SK-N-SH (cell line): ENCODE results near the gene STX16. TPM values are rescaled to one million over a fixed set of nuclear protein-coding genes. Genes with fewer than 3 reads are reported as not detected.

Source experiments
- CTCF ChIA-PET: fragments of 300-600, 350-600 bp; formaldehyde crosslinking; extraction: SDS; loops from one replicate; lab custom pipeline; 2021; lab: Yijun Ruan, JAX
- POLR2A ChIA-PET: fragments of 350-600 bp; sonication (Branson Sonifier 250); formaldehyde crosslinking; extraction: SDS; loops from one replicate; lab custom pipeline; 2020; ENCODE audit warnings: antibody characterized with exemption, inconsistent platforms; lab: Yijun Ruan, JAX
- DNase-seq: peaks from one replicate; pipeline ENCODE4 v3.0.0; 2012
- H2AFZ ChIP-seq: fragments of 200-600 bp; sonication (generic); 2 replicates; pipeline ENCODE4 v1.8.1; 2016; ENCODE audit warnings: antibody characterized with exemption, mild to moderate bottlenecking, low read depth
- H3F3A ChIP-seq: fragments of 200-600 bp; sonication (generic); replicated peaks from 2 replicates; pipeline ENCODE3; 2016; ENCODE audit warnings: antibody characterized with exemption, mild to moderate bottlenecking; ENCODE audit not compliant: insufficient read depth
- H3K27ac ChIP-seq, 2 experiments: fragments of 200-500 bp in 1 of 2; fragments of 200-600 bp in 1 of 2; sonication (Bioruptor generic) in 1 of 2; sonication (generic), shearing (Covaris generic) in 1 of 2; 2 replicates each; pipeline versions ENCODE4 v1.5.1 to v1.6.1; 2014 to 2016; ENCODE audit warnings: low read depth in 2 of 2, inconsistent platforms in 1 of 2, low read length in 1 of 2, mild to moderate bottlenecking in 1 of 2, mixed read lengths in 1 of 2
- H3K27me3 ChIP-seq: fragments of 200-600 bp; sonication (generic), shearing (Covaris generic); 2 replicates; pipeline ENCODE4 v1.6.1; 2016; ENCODE audit warnings: mixed run types; ENCODE audit not compliant: insufficient read depth
- H3K36me3 ChIP-seq, 2 experiments: fragments of 200-500 bp in 1 of 2; fragments of 200-600 bp in 1 of 2; sonication (Bioruptor generic) in 1 of 2; sonication (generic) in 1 of 2; replicated peaks in 1 of 2; 2 replicates each; pipeline versions ENCODE3 to v1.5.1; 2014 to 2016; ENCODE audit warnings: low read length in 1 of 2, mild to moderate bottlenecking in 1 of 2; ENCODE audit not compliant: insufficient read depth in 2 of 2, control insufficient read depth in 1 of 2
- H3K4me1 ChIP-seq, 2 experiments: fragments of 200-500 bp in 1 of 2; fragments of 200-600 bp in 1 of 2; sonication (Bioruptor generic) in 1 of 2; sonication (generic), shearing (Covaris generic) in 1 of 2; 2 replicates each; pipeline versions ENCODE4 v1.5.1 to v1.6.1; 2014 to 2016; ENCODE audit warnings: low read depth in 1 of 2, low read length in 1 of 2, mixed run types in 1 of 2; ENCODE audit not compliant: insufficient read depth in 2 of 2, control insufficient read depth in 1 of 2
- H3K4me2 ChIP-seq: fragments of 200-600 bp; sonication (generic), shearing (Covaris generic); 2 replicates; pipeline ENCODE4 v1.6.1; 2017; ENCODE audit warnings: mixed run types
- H3K4me3 ChIP-seq, 2 experiments: fragments of 200-500 bp in 1 of 2; fragments of 200-600 bp in 1 of 2; sonication (Bioruptor generic) in 1 of 2; sonication (generic), shearing (Covaris generic) in 1 of 2; 2 replicates each; pipeline versions ENCODE4 v1.5.1 to v1.8.1; 2014 to 2016; ENCODE audit warnings: low read depth in 2 of 2, inconsistent platforms in 1 of 2, low read length in 1 of 2, mild to moderate bottlenecking in 1 of 2, mixed read lengths in 1 of 2, moderate library complexity in 1 of 2
- H3K79me2 ChIP-seq: fragments of 200-600 bp; sonication (generic); 2 replicates; pipeline ENCODE4 v1.8.1; 2017; ENCODE audit warnings: mild to moderate bottlenecking; ENCODE audit not compliant: insufficient read depth
- H3K9ac ChIP-seq: fragments of 200-600 bp; sonication (generic); 2 replicates; pipeline ENCODE4 v1.6.1; 2017; ENCODE audit warnings: mixed run types
- H3K9me2 ChIP-seq: fragments of 200-600 bp; sonication (generic); 2 replicates; pipeline ENCODE4 v1.6.1; 2017; ENCODE audit warnings: mixed run types
- H3K9me3 ChIP-seq: fragments of 200-600 bp; sonication (generic); 2 replicates; pipeline ENCODE4 v1.6.1; 2017; ENCODE audit warnings: mixed run types, mild to moderate bottlenecking, moderate library complexity
- H4K20me1 ChIP-seq: fragments of 200-600 bp; sonication (generic); 2 replicates; pipeline ENCODE4 v1.6.1; 2017; ENCODE audit warnings: mild to moderate bottlenecking, mixed run types; ENCODE audit not compliant: insufficient read depth
- CHD2 ChIP-seq: fragments of 150-350 bp; IDR thresholded peaks from 2 replicates; pipeline ENCODE4 v1.6.1; 2018; ENCODE audit warnings: low read length; ENCODE audit not compliant: partially characterized antibody
- EZH2phosphoT487 ChIP-seq: fragments of 200-600 bp; sonication (generic); IDR thresholded peaks from 2 replicates; pipeline ENCODE4 v1.6.1; 2017; ENCODE audit warnings: low read depth, mixed run types, mild to moderate bottlenecking, antibody characterized with exemption, moderate library complexity, borderline replicate concordance
- FOXJ3 ChIP-seq: sonication (generic); formaldehyde crosslinking; IDR thresholded peaks from 2 replicates; pipeline ENCODE4 v1.5.1; 2020; ENCODE audit warnings: mild to moderate bottlenecking, missing genetic modification reagents
- GATA2 ChIP-seq: sonication (generic); formaldehyde crosslinking; IDR thresholded peaks from 2 replicates; pipeline ENCODE4 v1.5.0; 2020; ENCODE audit warnings: mild to moderate bottlenecking, missing genetic modification reagents
- JUND ChIP-seq: IDR thresholded peaks from 2 replicates; pipeline ENCODE4 v1.4.0; 2012
- MXI1 ChIP-seq: IDR thresholded peaks from 2 replicates; pipeline ENCODE4 v1.6.1; 2012; ENCODE audit warnings: mild to moderate bottlenecking, low read depth, low read length, improper control_type of control experiment
- RAD21 ChIP-seq: IDR thresholded peaks from 2 replicates; pipeline ENCODE4 v1.6.1; 2012; ENCODE audit warnings: mild to moderate bottlenecking, low read length
- RFX5 ChIP-seq: IDR thresholded peaks from 2 replicates; pipeline ENCODE4 v1.6.1; 2012; ENCODE audit warnings: mild to moderate bottlenecking, improper control_type of control experiment, low read length
- SIN3A ChIP-seq: IDR thresholded peaks from 2 replicates; pipeline ENCODE4 v1.6.1; 2012; ENCODE audit warnings: low read depth, mild to moderate bottlenecking, low read length, moderate library complexity, borderline replicate concordance
- SMC3 ChIP-seq: IDR thresholded peaks from 2 replicates; pipeline ENCODE4 v1.6.1; 2012; ENCODE audit warnings: low read depth, low read length, improper control_type of control experiment
- WGBS: methylation state at CpG from one replicate; pipeline ENCODE4 v1.1.6; 2017; ENCODE audit warnings: low lambda C conversion rate; 5-methylcytosine and 5-hydroxymethylcytosine counted together
- polyA plus RNA-seq, 3 experiments: library from polyadenylated mRNA; depleted of rRNA; stranded (reverse); fragments of >200 nt; gene quantifications; 2 replicates each; pipeline ENCODE4 v1.2.3, GENCODE V29; 2012
- TF ChIP-seq, protein P1 (sequence below): fragments of 200-600 bp; sonication (generic); IDR thresholded peaks from 2 replicates; pipeline ENCODE4 v1.6.1; 2017; ENCODE audit warnings: antibody characterized with exemption, mild to moderate bottlenecking, moderate library complexity
- TF ChIP-seq, protein P2 (sequence below): IDR thresholded peaks from 2 replicates; pipeline ENCODE4 v1.6.1; 2012; ENCODE audit warnings: mild to moderate bottlenecking, low read depth, low read length, moderate library complexity
- TF ChIP-seq, protein P3 (sequence below): fragments of 150-350 bp; IDR thresholded peaks from 2 replicates; pipeline ENCODE4 v1.6.1; 2017; ENCODE audit warnings: antibody characterized with exemption, low read length, low read depth, borderline replicate concordance
- TF ChIP-seq, protein P4 (sequence below): IDR thresholded peaks from 2 replicates; pipeline ENCODE4 v1.4.0; 2012; ENCODE audit warnings: low read depth, borderline replicate concordance
- TF ChIP-seq, protein P5 (sequence below): fragments of 150-350 bp; IDR thresholded peaks from 2 replicates; pipeline ENCODE4 v1.6.1; 2016; ENCODE audit warnings: mild to moderate bottlenecking, low read depth, low read length

Gene STX16
- polyA plus RNA-seq, 1 of the 3 experiments (the other 2 are of a cell fraction), result 63.8 TPM

DNA sequence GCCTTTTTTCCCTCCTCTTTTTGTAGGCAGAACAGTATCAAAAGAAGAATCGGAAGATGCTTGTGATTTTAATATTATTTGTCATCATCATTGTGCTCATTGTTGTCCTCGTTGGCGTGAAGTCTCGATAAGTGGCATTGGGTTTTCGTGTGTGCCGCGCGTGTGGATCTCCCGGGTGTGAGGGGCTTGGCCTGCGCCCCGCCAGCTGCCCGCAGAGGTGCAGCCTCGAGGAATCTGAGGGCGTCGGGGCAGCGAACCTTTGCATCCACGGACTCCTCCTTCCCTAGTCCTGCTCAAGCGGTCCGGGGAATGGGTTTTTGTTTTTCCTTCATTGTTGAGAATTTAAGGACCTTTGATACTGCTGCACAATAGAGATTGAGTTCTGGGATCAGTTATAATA lies 25.1 kb downstream of the STX16 start:
- no peaks in the 10 kb centered on the region for H3K27me3 ChIP-seq
- no peaks in the 10 kb centered on the region for H3K9me3 ChIP-seq
- CTCF ChIA-PET, result interaction anchor here (1.3 kb wide), 1 partner anchor 25 kb away, joined by 3 read pairs; the partner anchor contains the start of gene STX16
- H3K4me2 ChIP-seq, result no peak overlapping the region
- peaks cover 9% of the 10 kb centered on the region; the same call in 1 of the 2 replicates for H3K79me2 ChIP-seq
- peaks cover 0 to 4% of the 10 kb centered on the region in 2 experiments; a peak in 1 of 4 replicates for H3K4me1 ChIP-seq
- 99% methylated on average over 19 of the region's 19 CpGs for WGBS
- POLR2A ChIA-PET, result no interaction called here
- H3K9me2 ChIP-seq, result no peaks in the 10 kb centered on the region
- H4K20me1 ChIP-seq, result no peaks in the 10 kb centered on the region
- no peak overlapping the region for H3K9ac ChIP-seq
- DNase-seq, result no peak
- H3K27ac ChIP-seq, result no peak overlapping the region
- peaks cover 60 to 76% of the 10 kb centered on the region in 2 experiments for H3K36me3 ChIP-seq
- no peak overlapping the region for H2AFZ ChIP-seq
- no peak for TF ChIP-seq RFX5
- TF ChIP-seq CHD2, result no peak
- TF ChIP-seq, protein P1, sequence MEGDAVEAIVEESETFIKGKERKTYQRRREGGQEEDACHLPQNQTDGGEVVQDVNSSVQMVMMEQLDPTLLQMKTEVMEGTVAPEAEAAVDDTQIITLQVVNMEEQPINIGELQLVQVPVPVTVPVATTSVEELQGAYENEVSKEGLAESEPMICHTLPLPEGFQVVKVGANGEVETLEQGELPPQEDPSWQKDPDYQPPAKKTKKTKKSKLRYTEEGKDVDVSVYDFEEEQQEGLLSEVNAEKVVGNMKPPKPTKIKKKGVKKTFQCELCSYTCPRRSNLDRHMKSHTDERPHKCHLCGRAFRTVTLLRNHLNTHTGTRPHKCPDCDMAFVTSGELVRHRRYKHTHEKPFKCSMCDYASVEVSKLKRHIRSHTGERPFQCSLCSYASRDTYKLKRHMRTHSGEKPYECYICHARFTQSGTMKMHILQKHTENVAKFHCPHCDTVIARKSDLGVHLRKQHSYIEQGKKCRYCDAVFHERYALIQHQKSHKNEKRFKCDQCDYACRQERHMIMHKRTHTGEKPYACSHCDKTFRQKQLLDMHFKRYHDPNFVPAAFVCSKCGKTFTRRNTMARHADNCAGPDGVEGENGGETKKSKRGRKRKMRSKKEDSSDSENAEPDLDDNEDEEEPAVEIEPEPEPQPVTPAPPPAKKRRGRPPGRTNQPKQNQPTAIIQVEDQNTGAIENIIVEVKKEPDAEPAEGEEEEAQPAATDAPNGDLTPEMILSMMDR, result no peak
- TF ChIP-seq RAD21, result no peak
- TF ChIP-seq, protein P2, sequence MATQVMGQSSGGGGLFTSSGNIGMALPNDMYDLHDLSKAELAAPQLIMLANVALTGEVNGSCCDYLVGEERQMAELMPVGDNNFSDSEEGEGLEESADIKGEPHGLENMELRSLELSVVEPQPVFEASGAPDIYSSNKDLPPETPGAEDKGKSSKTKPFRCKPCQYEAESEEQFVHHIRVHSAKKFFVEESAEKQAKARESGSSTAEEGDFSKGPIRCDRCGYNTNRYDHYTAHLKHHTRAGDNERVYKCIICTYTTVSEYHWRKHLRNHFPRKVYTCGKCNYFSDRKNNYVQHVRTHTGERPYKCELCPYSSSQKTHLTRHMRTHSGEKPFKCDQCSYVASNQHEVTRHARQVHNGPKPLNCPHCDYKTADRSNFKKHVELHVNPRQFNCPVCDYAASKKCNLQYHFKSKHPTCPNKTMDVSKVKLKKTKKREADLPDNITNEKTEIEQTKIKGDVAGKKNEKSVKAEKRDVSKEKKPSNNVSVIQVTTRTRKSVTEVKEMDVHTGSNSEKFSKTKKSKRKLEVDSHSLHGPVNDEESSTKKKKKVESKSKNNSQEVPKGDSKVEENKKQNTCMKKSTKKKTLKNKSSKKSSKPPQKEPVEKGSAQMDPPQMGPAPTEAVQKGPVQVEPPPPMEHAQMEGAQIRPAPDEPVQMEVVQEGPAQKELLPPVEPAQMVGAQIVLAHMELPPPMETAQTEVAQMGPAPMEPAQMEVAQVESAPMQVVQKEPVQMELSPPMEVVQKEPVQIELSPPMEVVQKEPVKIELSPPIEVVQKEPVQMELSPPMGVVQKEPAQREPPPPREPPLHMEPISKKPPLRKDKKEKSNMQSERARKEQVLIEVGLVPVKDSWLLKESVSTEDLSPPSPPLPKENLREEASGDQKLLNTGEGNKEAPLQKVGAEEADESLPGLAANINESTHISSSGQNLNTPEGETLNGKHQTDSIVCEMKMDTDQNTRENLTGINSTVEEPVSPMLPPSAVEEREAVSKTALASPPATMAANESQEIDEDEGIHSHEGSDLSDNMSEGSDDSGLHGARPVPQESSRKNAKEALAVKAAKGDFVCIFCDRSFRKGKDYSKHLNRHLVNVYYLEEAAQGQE, result no peak
- no peak overlapping the region for H3K4me3 ChIP-seq
- H3F3A ChIP-seq, result no peaks in the 10 kb centered on the region

DNA sequence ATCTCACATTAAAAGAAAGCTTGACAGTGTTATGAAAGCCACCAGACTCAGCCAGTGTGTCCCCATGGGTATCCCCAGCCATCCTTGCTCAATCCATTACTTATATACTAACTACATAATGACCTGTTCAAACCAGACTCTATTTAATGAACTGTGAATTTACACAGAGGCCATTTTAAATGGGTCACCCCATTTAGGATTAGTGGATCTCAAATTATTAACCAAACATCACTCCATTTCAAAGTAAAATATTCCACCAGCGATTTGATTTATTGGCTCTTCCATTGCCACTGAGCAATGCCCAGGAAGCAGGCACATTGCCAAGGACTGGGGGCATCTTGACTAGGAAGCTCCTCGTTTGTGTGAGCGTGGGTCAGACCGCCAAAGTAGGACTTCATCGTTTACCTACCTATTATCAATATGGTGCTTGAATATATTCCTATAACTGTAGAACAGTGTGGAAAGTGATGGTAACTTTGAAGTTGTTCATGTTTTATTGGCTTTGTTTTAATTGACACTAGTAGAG lies 26.1 kb downstream of the STX16 start:
- H3K36me3 ChIP-seq, result peaks cover 55 to 75% of the 10 kb centered on the region in 2 experiments
- no peaks in the 10 kb centered on the region for H3K9me3 ChIP-seq
- CTCF ChIA-PET, result interaction anchor here (0.6 to 1.3 kb wide), 3 partner anchors 20 to 440 kb away, joined by 3 read pairs; partner anchors contain the start of gene STX16
- no peaks in the 10 kb centered on the region for H3K9me2 ChIP-seq
- POLR2A ChIA-PET, result no interaction called here
- WGBS, result 98% methylated on average over 5 of the region's 5 CpGs
- H3K4me2 ChIP-seq, result no peak overlapping the region
- no peak for DNase-seq
- no peaks in the 10 kb centered on the region for H3F3A ChIP-seq
- no peak overlapping the region for H3K27ac ChIP-seq
- peaks cover 0 to 4% of the 10 kb centered on the region in 2 experiments; a peak in 1 of 4 replicates for H3K4me1 ChIP-seq
- no peak overlapping the region for H2AFZ ChIP-seq
- no peak overlapping the region for H3K4me3 ChIP-seq
- no peaks in the 10 kb centered on the region for H4K20me1 ChIP-seq
- H3K27me3 ChIP-seq, result no peaks in the 10 kb centered on the region
- peaks cover 8% of the 10 kb centered on the region; the same call in 1 of the 2 replicates for H3K79me2 ChIP-seq
- H3K9ac ChIP-seq, result no peak overlapping the region
- TF ChIP-seq SIN3A (no peak), RFX5 (no peak), JUND (no peak), MXI1 (no peak), EZH2phosphoT487 (no peak), SMC3 (no peak), FOXJ3 (CRISPR knock-in tag) (no peak), GATA2 (CRISPR knock-in tag) (no peak)
- TF ChIP-seq, protein P1, result no peak
- TF ChIP-seq, protein P3, sequence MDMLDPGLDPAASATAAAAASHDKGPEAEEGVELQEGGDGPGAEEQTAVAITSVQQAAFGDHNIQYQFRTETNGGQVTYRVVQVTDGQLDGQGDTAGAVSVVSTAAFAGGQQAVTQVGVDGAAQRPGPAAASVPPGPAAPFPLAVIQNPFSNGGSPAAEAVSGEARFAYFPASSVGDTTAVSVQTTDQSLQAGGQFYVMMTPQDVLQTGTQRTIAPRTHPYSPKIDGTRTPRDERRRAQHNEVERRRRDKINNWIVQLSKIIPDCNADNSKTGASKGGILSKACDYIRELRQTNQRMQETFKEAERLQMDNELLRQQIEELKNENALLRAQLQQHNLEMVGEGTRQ, result no peak
- TF ChIP-seq, protein P4, sequence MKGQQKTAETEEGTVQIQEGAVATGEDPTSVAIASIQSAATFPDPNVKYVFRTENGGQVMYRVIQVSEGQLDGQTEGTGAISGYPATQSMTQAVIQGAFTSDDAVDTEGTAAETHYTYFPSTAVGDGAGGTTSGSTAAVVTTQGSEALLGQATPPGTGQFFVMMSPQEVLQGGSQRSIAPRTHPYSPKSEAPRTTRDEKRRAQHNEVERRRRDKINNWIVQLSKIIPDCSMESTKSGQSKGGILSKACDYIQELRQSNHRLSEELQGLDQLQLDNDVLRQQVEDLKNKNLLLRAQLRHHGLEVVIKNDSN, result no peak
- TF ChIP-seq, protein P5, sequence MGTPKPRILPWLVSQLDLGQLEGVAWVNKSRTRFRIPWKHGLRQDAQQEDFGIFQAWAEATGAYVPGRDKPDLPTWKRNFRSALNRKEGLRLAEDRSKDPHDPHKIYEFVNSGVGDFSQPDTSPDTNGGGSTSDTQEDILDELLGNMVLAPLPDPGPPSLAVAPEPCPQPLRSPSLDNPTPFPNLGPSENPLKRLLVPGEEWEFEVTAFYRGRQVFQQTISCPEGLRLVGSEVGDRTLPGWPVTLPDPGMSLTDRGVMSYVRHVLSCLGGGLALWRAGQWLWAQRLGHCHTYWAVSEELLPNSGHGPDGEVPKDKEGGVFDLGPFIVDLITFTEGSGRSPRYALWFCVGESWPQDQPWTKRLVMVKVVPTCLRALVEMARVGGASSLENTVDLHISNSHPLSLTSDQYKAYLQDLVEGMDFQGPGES, result no peak
